WTC11 (cell line): Measurements from ENCODE around the gene GSK3B. TPM values are rescaled to one million over a fixed set of nuclear protein-coding genes. Genes with fewer than 3 reads are reported as not detected.

Experiments
- ATAC-seq: fragments of 200-7000 bp; cut with Tn5 transposase; 2 replicates; pipeline ENCODE4 v1.10.0; 2021; ENCODE audit warnings: mild to moderate bottlenecking, moderate library complexity
- CTCF ChIA-PET: fragments of 300-600 bp; sonication (Branson Sonifier 250); formaldehyde crosslinking; loops from one replicate; lab custom pipeline; 2021; ENCODE audit warnings: antibody characterized with exemption; lab: Charles Lee
- POLR2A ChIA-PET: fragments of 350-600 bp; sonication (Branson Sonifier 250); formaldehyde crosslinking; loops from one replicate; lab custom pipeline; 2021; ENCODE audit warnings: antibody characterized with exemption; lab: Charles Lee
- DNase-seq: peaks from one replicate; pipeline ENCODE4 v3.0.0; 2021; ENCODE audit warnings: low spot score
- H3K27ac Mint-ChIP-seq: 2 replicates; pipeline ENCODE4 v1.8.0; 2021; ENCODE audit warnings: mixed read lengths
- H3K27me3 Mint-ChIP-seq: 2 replicates; pipeline ENCODE4 v1.8.0; 2021; ENCODE audit warnings: low read depth, mild to moderate bottlenecking, moderate library complexity, mixed read lengths
- H3K36me3 Mint-ChIP-seq: 2 replicates; pipeline ENCODE4 v1.8.0; 2021; ENCODE audit warnings: mixed read lengths
- H3K4me1 Mint-ChIP-seq: 2 replicates; pipeline ENCODE4 v1.8.0; 2022; ENCODE audit warnings: mixed read lengths
- H3K4me3 Mint-ChIP-seq: 2 replicates; pipeline ENCODE4 v1.8.0; 2021; ENCODE audit warnings: mild to moderate bottlenecking, moderate library complexity, mixed read lengths
- H3K9me3 Mint-ChIP-seq: 2 replicates; pipeline ENCODE4 v1.8.0; 2021; ENCODE audit warnings: mixed read lengths
- FOXJ3 ChIP-seq: sonication (generic); formaldehyde crosslinking; IDR thresholded peaks from 2 replicates; pipeline ENCODE4 v1.9.0; 2021; ENCODE audit warnings: missing genetic modification reagents, mild to moderate bottlenecking, borderline replicate concordance
- JAZF1 ChIP-seq: fragments of 250-450 bp; sonication (Bioruptor Pico); IDR thresholded peaks from 2 replicates; pipeline ENCODE4 v1.9.0; 2021; ENCODE audit warnings: moderate library complexity, mild to moderate bottlenecking, inconsistent platforms
- KAT7 ChIP-seq: sonication (generic); formaldehyde crosslinking; IDR thresholded peaks from 2 replicates; pipeline ENCODE4 v1.8.1; 2023; ENCODE audit warnings: missing genetic modification reagents, mild to moderate bottlenecking, borderline replicate concordance
- MLX ChIP-seq: sonication (generic); formaldehyde crosslinking; IDR thresholded peaks from 2 replicates; pipeline ENCODE4 v1.8.1; 2023; ENCODE audit warnings: mild to moderate bottlenecking, missing genetic modification reagents, moderate library complexity
- MYBL2 ChIP-seq: sonication (generic); formaldehyde crosslinking; IDR thresholded peaks from 2 replicates; pipeline ENCODE4 v1.8.1; 2023; ENCODE audit warnings: mild to moderate bottlenecking, moderate library complexity, missing genetic modification reagents
- RORB ChIP-seq: fragments of 250-450 bp; sonication (Bioruptor Pico); IDR thresholded peaks from 2 replicates; pipeline ENCODE4 v1.9.0; 2021; ENCODE audit warnings: mild to moderate bottlenecking
- SMAD4 ChIP-seq: sonication (generic); formaldehyde crosslinking; IDR thresholded peaks from 2 replicates; pipeline ENCODE4 v1.8.0; 2022; ENCODE audit warnings: mild to moderate bottlenecking, missing genetic modification reagents
- ZSCAN18 ChIP-seq: fragments of 250-450 bp; sonication (Bioruptor Pico); IDR thresholded peaks from 2 replicates; pipeline ENCODE4 v2.1.2; 2022; ENCODE audit warnings: mild to moderate bottlenecking, moderate library complexity
- total RNA-seq: library from RNA; stranded (reverse); gene quantifications from 3 replicates; pipeline ENCODE4 v1.2.3, GENCODE V29; 2021
- TF ChIP-seq, protein P1 (sequence below): sonication (generic); formaldehyde crosslinking; IDR thresholded peaks from 2 replicates; pipeline ENCODE4 v1.8.0; 2023; ENCODE audit warnings: missing genetic modification reagents
- TF ChIP-seq, protein P2 (sequence below): sonication (generic); formaldehyde crosslinking; IDR thresholded peaks from 2 replicates; pipeline ENCODE4 v1.8.0; 2022; ENCODE audit warnings: mild to moderate bottlenecking, missing genetic modification reagents
- TF ChIP-seq, protein P3 (sequence below): sonication (generic); formaldehyde crosslinking; IDR thresholded peaks from 2 replicates; pipeline ENCODE4 v1.8.0; 2023; ENCODE audit warnings: missing genetic modification reagents, mild to moderate bottlenecking, borderline replicate concordance
- TF ChIP-seq, protein P4 (sequence below): fragments of 250-450 bp; sonication (Bioruptor Pico); IDR thresholded peaks from 2 replicates; pipeline ENCODE4 v1.8.0; 2021; ENCODE audit warnings: mild to moderate bottlenecking
- TF ChIP-seq, protein P5 (sequence below): fragments of 250-450 bp; sonication (Bioruptor Pico); IDR thresholded peaks from 2 replicates; pipeline ENCODE4 v1.9.0; 2021; ENCODE audit warnings: mild to moderate bottlenecking
- TF ChIP-seq, protein P6 (sequence below): sonication (generic); formaldehyde crosslinking; IDR thresholded peaks from 2 replicates; pipeline ENCODE4 v1.8.1; 2023; ENCODE audit warnings: mild to moderate bottlenecking, missing genetic modification reagents, borderline replicate concordance

The GSK3B gene
- total RNA-seq, 1 experiment from 2014 or later = 48.9 TPM

DNA sequence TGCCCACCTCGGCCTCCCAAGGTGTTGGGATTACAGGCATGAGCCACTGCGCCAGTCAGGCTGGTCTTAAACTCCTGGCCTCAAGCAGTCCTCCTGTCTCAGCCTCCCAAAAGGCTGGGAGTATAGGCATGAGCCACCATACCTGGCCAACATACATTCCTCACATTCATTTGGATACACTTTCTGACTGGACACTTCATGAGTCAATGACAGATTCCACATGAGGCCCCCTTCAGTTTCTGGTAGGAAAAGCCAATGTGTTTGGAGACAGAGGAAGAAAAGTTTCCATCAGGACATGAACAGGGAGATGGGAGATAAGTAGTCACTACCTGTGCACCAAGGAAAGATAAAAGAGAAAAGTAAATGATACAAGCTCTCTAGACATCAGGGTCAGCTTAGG, 49.4 kb upstream of the GSK3B start:
- CTCF ChIA-PET = interaction anchor here (2.0 kb wide), 1 partner anchor 103 kb away, joined by 4 read pairs; no protein-coding TSS in a partner anchor
- ATAC-seq = no peak
- POLR2A ChIA-PET = no interaction called here
- Mint-ChIP-seq H3K36me3 (no peaks in the 10 kb centered on the region), H3K9me3 (peaks cover 14% of the 10 kb centered on the region), H3K27ac (no peak overlapping the region), H3K4me3 (no peak overlapping the region), H3K27me3 (no peaks in the 10 kb centered on the region), H3K4me1 (peaks cover 23% of the 10 kb centered on the region)
- TF ChIP-seq, protein P1, sequence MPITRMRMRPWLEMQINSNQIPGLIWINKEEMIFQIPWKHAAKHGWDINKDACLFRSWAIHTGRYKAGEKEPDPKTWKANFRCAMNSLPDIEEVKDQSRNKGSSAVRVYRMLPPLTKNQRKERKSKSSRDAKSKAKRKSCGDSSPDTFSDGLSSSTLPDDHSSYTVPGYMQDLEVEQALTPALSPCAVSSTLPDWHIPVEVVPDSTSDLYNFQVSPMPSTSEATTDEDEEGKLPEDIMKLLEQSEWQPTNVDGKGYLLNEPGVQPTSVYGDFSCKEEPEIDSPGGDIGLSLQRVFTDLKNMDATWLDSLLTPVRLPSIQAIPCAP (CRISPR knock-in tag) = no peak
- TF ChIP-seq MYBL2 (CRISPR knock-in tag) (no peak), ZSCAN18 (CRISPR knock-in tag) (no peak), FOXJ3 (CRISPR knock-in tag) (no peak)
- TF ChIP-seq, protein P2, sequence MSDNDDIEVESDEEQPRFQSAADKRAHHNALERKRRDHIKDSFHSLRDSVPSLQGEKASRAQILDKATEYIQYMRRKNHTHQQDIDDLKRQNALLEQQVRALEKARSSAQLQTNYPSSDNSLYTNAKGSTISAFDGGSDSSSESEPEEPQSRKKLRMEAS (CRISPR knock-in tag) = no peak
- DNase-seq = no peak

DNA sequence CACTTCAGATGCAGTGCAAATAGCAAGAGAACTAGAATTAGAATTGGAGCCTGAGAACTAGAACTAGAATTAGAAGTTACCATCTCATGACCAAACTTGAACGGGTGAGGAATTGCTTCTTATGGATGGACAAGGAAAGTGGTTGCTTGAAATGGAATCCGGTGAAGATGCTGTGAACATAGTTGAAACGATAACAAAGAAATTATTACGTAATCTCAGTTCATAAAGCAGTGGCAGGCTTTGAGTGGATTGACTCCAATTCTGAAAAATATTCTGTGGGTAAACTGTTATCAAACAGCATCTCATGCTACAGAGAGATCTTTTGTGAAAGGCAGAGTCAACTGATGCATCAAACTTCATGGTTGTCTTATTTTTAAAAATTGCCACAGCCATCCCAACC, 48.0 kb upstream of the GSK3B start:
- ChIA-PET POLR2A (no interaction called here), CTCF (no interaction called here)
- H3K27me3 Mint-ChIP-seq = no peaks in the 10 kb centered on the region
- peaks cover 14% of the 10 kb centered on the region for H3K9me3 Mint-ChIP-seq
- H3K4me3 Mint-ChIP-seq = no peak overlapping the region
- no peaks in the 10 kb centered on the region for H3K36me3 Mint-ChIP-seq
- no peak overlapping the region for H3K27ac Mint-ChIP-seq
- ATAC-seq (no peak), DNase-seq (no peak)
- H3K4me1 Mint-ChIP-seq = peaks cover 12% of the 10 kb centered on the region
- TF ChIP-seq SMAD4 = no peak
- no peak for TF ChIP-seq MLX (CRISPR knock-in tag)
- TF ChIP-seq, protein P3, sequence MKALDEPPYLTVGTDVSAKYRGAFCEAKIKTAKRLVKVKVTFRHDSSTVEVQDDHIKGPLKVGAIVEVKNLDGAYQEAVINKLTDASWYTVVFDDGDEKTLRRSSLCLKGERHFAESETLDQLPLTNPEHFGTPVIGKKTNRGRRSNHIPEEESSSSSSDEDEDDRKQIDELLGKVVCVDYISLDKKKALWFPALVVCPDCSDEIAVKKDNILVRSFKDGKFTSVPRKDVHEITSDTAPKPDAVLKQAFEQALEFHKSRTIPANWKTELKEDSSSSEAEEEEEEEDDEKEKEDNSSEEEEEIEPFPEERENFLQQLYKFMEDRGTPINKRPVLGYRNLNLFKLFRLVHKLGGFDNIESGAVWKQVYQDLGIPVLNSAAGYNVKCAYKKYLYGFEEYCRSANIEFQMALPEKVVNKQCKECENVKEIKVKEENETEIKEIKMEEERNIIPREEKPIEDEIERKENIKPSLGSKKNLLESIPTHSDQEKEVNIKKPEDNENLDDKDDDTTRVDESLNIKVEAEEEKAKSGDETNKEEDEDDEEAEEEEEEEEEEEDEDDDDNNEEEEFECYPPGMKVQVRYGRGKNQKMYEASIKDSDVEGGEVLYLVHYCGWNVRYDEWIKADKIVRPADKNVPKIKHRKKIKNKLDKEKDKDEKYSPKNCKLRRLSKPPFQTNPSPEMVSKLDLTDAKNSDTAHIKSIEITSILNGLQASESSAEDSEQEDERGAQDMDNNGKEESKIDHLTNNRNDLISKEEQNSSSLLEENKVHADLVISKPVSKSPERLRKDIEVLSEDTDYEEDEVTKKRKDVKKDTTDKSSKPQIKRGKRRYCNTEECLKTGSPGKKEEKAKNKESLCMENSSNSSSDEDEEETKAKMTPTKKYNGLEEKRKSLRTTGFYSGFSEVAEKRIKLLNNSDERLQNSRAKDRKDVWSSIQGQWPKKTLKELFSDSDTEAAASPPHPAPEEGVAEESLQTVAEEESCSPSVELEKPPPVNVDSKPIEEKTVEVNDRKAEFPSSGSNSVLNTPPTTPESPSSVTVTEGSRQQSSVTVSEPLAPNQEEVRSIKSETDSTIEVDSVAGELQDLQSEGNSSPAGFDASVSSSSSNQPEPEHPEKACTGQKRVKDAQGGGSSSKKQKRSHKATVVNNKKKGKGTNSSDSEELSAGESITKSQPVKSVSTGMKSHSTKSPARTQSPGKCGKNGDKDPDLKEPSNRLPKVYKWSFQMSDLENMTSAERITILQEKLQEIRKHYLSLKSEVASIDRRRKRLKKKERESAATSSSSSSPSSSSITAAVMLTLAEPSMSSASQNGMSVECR (CRISPR knock-in tag) = no peak
- TF ChIP-seq, protein P4, sequence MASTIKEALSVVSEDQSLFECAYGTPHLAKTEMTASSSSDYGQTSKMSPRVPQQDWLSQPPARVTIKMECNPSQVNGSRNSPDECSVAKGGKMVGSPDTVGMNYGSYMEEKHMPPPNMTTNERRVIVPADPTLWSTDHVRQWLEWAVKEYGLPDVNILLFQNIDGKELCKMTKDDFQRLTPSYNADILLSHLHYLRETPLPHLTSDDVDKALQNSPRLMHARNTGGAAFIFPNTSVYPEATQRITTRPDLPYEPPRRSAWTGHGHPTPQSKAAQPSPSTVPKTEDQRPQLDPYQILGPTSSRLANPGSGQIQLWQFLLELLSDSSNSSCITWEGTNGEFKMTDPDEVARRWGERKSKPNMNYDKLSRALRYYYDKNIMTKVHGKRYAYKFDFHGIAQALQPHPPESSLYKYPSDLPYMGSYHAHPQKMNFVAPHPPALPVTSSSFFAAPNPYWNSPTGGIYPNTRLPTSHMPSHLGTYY = no peak
- no peak for TF ChIP-seq RORB (CRISPR knock-in tag)
- TF ChIP-seq KAT7 = no peak
- TF ChIP-seq, protein P5, sequence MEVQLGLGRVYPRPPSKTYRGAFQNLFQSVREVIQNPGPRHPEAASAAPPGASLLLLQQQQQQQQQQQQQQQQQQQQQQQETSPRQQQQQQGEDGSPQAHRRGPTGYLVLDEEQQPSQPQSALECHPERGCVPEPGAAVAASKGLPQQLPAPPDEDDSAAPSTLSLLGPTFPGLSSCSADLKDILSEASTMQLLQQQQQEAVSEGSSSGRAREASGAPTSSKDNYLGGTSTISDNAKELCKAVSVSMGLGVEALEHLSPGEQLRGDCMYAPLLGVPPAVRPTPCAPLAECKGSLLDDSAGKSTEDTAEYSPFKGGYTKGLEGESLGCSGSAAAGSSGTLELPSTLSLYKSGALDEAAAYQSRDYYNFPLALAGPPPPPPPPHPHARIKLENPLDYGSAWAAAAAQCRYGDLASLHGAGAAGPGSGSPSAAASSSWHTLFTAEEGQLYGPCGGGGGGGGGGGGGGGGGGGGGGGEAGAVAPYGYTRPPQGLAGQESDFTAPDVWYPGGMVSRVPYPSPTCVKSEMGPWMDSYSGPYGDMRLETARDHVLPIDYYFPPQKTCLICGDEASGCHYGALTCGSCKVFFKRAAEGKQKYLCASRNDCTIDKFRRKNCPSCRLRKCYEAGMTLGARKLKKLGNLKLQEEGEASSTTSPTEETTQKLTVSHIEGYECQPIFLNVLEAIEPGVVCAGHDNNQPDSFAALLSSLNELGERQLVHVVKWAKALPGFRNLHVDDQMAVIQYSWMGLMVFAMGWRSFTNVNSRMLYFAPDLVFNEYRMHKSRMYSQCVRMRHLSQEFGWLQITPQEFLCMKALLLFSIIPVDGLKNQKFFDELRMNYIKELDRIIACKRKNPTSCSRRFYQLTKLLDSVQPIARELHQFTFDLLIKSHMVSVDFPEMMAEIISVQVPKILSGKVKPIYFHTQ (CRISPR knock-in tag) = no peak
- TF ChIP-seq JAZF1 (CRISPR knock-in tag) = no peak
- TF ChIP-seq, protein P6, sequence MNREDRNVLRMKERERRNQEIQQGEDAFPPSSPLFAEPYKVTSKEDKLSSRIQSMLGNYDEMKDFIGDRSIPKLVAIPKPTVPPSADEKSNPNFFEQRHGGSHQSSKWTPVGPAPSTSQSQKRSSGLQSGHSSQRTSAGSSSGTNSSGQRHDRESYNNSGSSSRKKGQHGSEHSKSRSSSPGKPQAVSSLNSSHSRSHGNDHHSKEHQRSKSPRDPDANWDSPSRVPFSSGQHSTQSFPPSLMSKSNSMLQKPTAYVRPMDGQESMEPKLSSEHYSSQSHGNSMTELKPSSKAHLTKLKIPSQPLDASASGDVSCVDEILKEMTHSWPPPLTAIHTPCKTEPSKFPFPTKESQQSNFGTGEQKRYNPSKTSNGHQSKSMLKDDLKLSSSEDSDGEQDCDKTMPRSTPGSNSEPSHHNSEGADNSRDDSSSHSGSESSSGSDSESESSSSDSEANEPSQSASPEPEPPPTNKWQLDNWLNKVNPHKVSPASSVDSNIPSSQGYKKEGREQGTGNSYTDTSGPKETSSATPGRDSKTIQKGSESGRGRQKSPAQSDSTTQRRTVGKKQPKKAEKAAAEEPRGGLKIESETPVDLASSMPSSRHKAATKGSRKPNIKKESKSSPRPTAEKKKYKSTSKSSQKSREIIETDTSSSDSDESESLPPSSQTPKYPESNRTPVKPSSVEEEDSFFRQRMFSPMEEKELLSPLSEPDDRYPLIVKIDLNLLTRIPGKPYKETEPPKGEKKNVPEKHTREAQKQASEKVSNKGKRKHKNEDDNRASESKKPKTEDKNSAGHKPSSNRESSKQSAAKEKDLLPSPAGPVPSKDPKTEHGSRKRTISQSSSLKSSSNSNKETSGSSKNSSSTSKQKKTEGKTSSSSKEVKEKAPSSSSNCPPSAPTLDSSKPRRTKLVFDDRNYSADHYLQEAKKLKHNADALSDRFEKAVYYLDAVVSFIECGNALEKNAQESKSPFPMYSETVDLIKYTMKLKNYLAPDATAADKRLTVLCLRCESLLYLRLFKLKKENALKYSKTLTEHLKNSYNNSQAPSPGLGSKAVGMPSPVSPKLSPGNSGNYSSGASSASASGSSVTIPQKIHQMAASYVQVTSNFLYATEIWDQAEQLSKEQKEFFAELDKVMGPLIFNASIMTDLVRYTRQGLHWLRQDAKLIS (CRISPR knock-in tag) = no peak
